ENCODE measurements around the gene FADS3.
A peak's percentile ranks its signal among the peaks of the same experiment; 100 is the strongest.

FADS3 gene

GRCh38 chr11:61828629-61829407 lies 62.5 kb downstream of the FADS3 start:
- TF ChIP-seq CTCF (IDR thresholded peaks at IDR 0.05; ENCODE audit: borderline replicate concordance, control extremely low read depth, extremely low read depth, insufficient read depth, missing control alignments) = peak; percentile 68
- peak; percentile 81 for DNase-seq (ENCODE audit: low spot score)
- in situ Hi-C loops (cut with MboI; ENCODE audit: low sequenced_read_pairs, unreplicated experiment) = no loop called here

GRCh38 chr11:61828379-61828628 lies 63.0 kb downstream of the FADS3 start:
- no peak for TF ChIP-seq CTCF (IDR thresholded peaks at IDR 0.05; ENCODE audit: borderline replicate concordance, control extremely low read depth, extremely low read depth, insufficient read depth, missing control alignments)
- in situ Hi-C loops (cut with MboI; ENCODE audit: low sequenced_read_pairs, unreplicated experiment) = no loop called here
- no peak for DNase-seq (ENCODE audit: low spot score)

- peak; percentile 94 for DNase-seq (ENCODE audit: low spot score)
- in situ Hi-C loops (cut with MboI; ENCODE audit: low sequenced_read_pairs, unreplicated experiment) = no loop called here
- no peak for TF ChIP-seq CTCF (IDR thresholded peaks at IDR 0.05; ENCODE audit: borderline replicate concordance, control extremely low read depth, extremely low read depth, insufficient read depth, missing control alignments)
These were observed 63.6 kb downstream of the FADS3 start, which contains the start of gene FADS2 for GRCh38 chr11:61827571-61828378. Gene FADS2, plus strand, starts transcription at chr11:61828300. Its CDS starts 91 bp downstream, at chr11:61828391.

- TF ChIP-seq CTCF (IDR thresholded peaks at IDR 0.05; ENCODE audit: borderline replicate concordance, control extremely low read depth, extremely low read depth, insufficient read depth, missing control alignments) = no peak
- in situ Hi-C loops (cut with MboI; ENCODE audit: low sequenced_read_pairs, unreplicated experiment) = no loop called here
- peak; percentile 45 for DNase-seq (ENCODE audit: low spot score)
These were observed 64.3 kb downstream of the FADS3 start for GRCh38 chr11:61826930-61827570.

Data from GM13976 (cell line).